Tibial nerve (tissue), 4 donors: Measurements from ENCODE around the gene CACNA1S. TPM values are rescaled to one million over a fixed set of nuclear protein-coding genes. Genes with fewer than 3 reads are reported as not detected.

Experiments
- DNase-seq, 2 donors: peaks; one replicate each; pipeline ENCODE4 v3.0.0-alpha.2; 2019; ENCODE audit warnings: low spot score in 2 of 2
- H3K27ac ChIP-seq, 4 donors: fragments of 200-600 bp; sonication (generic) in 3 of 4; one replicate each; pipeline ENCODE4 v1.5.1; 2017 to 2019; ENCODE audit warnings: mild to moderate bottlenecking in 1 of 4
- H3K27me3 ChIP-seq, 2 donors: fragments of 200-600 bp; sonication (generic) in 1 of 2; one replicate each; pipeline versions ENCODE4 v1.5.1 to v1.6.0; 2017 to 2019
- H3K36me3 ChIP-seq, 3 donors: fragments of 200-600 bp; sonication (generic); one replicate each; pipeline ENCODE4 v1.5.1; 2018 to 2019
- H3K4me1 ChIP-seq, 4 donors: fragments of 200-600 bp; sonication (generic) in 3 of 4; one replicate each; pipeline ENCODE4 v1.5.1; 2017 to 2019
- H3K4me3 ChIP-seq, 4 donors: fragments of 200-600 bp; sonication (generic) in 3 of 4; one replicate each; pipeline ENCODE4 v1.5.1; 2017 to 2019; ENCODE audit warnings: mild to moderate bottlenecking in 1 of 4, moderate library complexity in 1 of 4
- H3K9me3 ChIP-seq, 4 donors: fragments of 200-600 bp; sonication (generic) in 3 of 4; one replicate each; pipeline ENCODE4 v1.5.1; 2017 to 2019
- CTCF ChIP-seq, 5 experiments: fragments of 200-600 bp in 3 of 5; fragments of 450-650 bp in 2 of 5; sonication (generic) in 3 of 5; IDR thresholded peaks; one replicate each; pipeline ENCODE4 v1.5.1; 2016 to 2019; ENCODE audit warnings: antibody characterized with exemption in 5 of 5, mild to moderate bottlenecking in 3 of 5, moderate library complexity in 2 of 5
- EP300 ChIP-seq, 2 donors: sonication (generic); formaldehyde crosslinking; IDR thresholded peaks; one replicate each; pipeline ENCODE4 v1.6.1; 2017; ENCODE audit warnings: antibody characterized with exemption in 2 of 2, mild to moderate bottlenecking in 1 of 2
- POLR2A ChIP-seq, 2 donors: fragments of 450-650 bp; IDR thresholded peaks; one replicate each; pipeline ENCODE4 v1.6.1; 2017; ENCODE audit warnings: antibody characterized with exemption in 2 of 2, mild to moderate bottlenecking in 2 of 2, moderate library complexity in 2 of 2
- WGBS, 2 donors: methylation state at CpG; one replicate each; pipeline ENCODE4 v1.1.5; 2018; 5-methylcytosine and 5-hydroxymethylcytosine counted together
- total RNA-seq, 4 donors: library from RNA; depleted of rRNA; stranded (reverse); fragments of >200 nt; gene quantifications; one replicate each; pipeline ENCODE4 v1.1.0, GENCODE V29; 2016

CACNA1S gene
- total RNA-seq, 4 donors from 2014 or later: not detected

GRCh38 chr1:201008666-201009360 lies 103.4 kb downstream of the CACNA1S start:
- no peak overlapping the region for H3K27ac ChIP-seq
- H3K4me3 ChIP-seq: no peak overlapping the region
- no peak for DNase-seq
- peaks cover 0 to 12% (median 0%) of the 10 kb centered on the region in 3 donors for H3K36me3 ChIP-seq
- peaks cover 0 to 8% (median 0%) of the 10 kb centered on the region in 4 donors for H3K4me1 ChIP-seq
- no peaks in the 10 kb centered on the region for H3K9me3 ChIP-seq
- TF ChIP-seq EP300 (IDR thresholded peaks at IDR 0.05) (no peak), POLR2A (IDR thresholded peaks at IDR 0.05) (no peak), CTCF (IDR thresholded peaks at IDR 0.05) (no peak)
- WGBS, 2 donors: 92 to 95% methylated on average over 22 of the region's 22 CpGs
- no peaks in the 10 kb centered on the region for H3K27me3 ChIP-seq

- WGBS, 2 donors: 94 to 97% methylated on average over 5 of the region's 5 CpGs
These were observed 104.7 kb downstream of the CACNA1S start for GRCh38 chr1:201007481-201007880.

GRCh38 chr1:201006450-201006849 lies 105.8 kb downstream of the CACNA1S start:
- no peak overlapping the region for H3K27ac ChIP-seq
- 64 to 73% methylated on average over 2 of the region's 2 CpGs for WGBS, 2 donors
- no peak overlapping the region for H3K4me3 ChIP-seq
- TF ChIP-seq POLR2A (IDR thresholded peaks at IDR 0.05): no peak
- TF ChIP-seq CTCF (IDR thresholded peaks at IDR 0.05): no peak
- no peak for TF ChIP-seq EP300 (IDR thresholded peaks at IDR 0.05)
- no peaks in the 10 kb centered on the region for H3K4me1 ChIP-seq
- no peaks in the 10 kb centered on the region for H3K27me3 ChIP-seq
- H3K36me3 ChIP-seq: peaks cover 0 to 12% (median 0%) of the 10 kb centered on the region in 3 donors
- no peaks in the 10 kb centered on the region for H3K9me3 ChIP-seq
- no peak for DNase-seq

More at GRCh38 chr1:201007481-201007880, 104.7 kb downstream of the CACNA1S start:
- Histone ChIP-seq H3K36me3 (peaks cover 0 to 12% (median 0%) of the 10 kb centered on the region in 3 donors), H3K4me1 (no peaks in the 10 kb centered on the region), H3K27ac (no peak overlapping the region), H3K4me3 (no peak overlapping the region), H3K9me3 (no peaks in the 10 kb centered on the region), H3K27me3 (no peaks in the 10 kb centered on the region)
- no peak for DNase-seq
- TF ChIP-seq EP300 (IDR thresholded peaks at IDR 0.05) (no peak), POLR2A (IDR thresholded peaks at IDR 0.05) (no peak), CTCF (IDR thresholded peaks at IDR 0.05) (no peak)

GRCh38 chr1:201004732-201005131 lies 107.5 kb downstream of the CACNA1S start:
- no peaks in the 10 kb centered on the region for H3K27me3 ChIP-seq
- no peak overlapping the region for H3K27ac ChIP-seq
- TF ChIP-seq CTCF (IDR thresholded peaks at IDR 0.05): no peak
- TF ChIP-seq POLR2A (IDR thresholded peaks at IDR 0.05): no peak
- H3K4me1 ChIP-seq: no peaks in the 10 kb centered on the region
- H3K4me3 ChIP-seq: no peak overlapping the region
- 91 to 97% methylated on average over 14 of the region's 14 CpGs for WGBS, 2 donors
- DNase-seq: no peak
- H3K9me3 ChIP-seq: no peaks in the 10 kb centered on the region
- peaks cover 0 to 21% (median 0%) of the 10 kb centered on the region in 3 donors for H3K36me3 ChIP-seq

GRCh38 chr1:201004154-201004553 lies 108.1 kb downstream of the CACNA1S start:
- DNase-seq: no peak
- no peak for TF ChIP-seq POLR2A (IDR thresholded peaks at IDR 0.05)
- no peak for TF ChIP-seq EP300 (IDR thresholded peaks at IDR 0.05)
- TF ChIP-seq CTCF (IDR thresholded peaks at IDR 0.05): no peak

More at GRCh38 chr1:201004154-201004553, 108.1 kb downstream of the CACNA1S start:
- no peaks in the 10 kb centered on the region for H3K9me3 ChIP-seq
- no peak overlapping the region for H3K27ac ChIP-seq
- H3K36me3 ChIP-seq: peaks cover 0 to 22% (median 0%) of the 10 kb centered on the region in 3 donors
- WGBS, 2 donors: 93 to 99% methylated on average over 6 of the region's 6 CpGs
- no peaks in the 10 kb centered on the region for H3K4me1 ChIP-seq
- H3K4me3 ChIP-seq: no peak overlapping the region
- H3K27me3 ChIP-seq: no peaks in the 10 kb centered on the region
